Smooth muscle cell (in vitro differentiated cells): ENCODE measurements around the gene DEPDC4. TPM values are rescaled to one million over a fixed set of nuclear protein-coding genes. Genes with fewer than 3 reads are reported as not detected.

Experiments used
- DNase-seq: peaks from one replicate; lab custom pipeline; 2025; ENCODE audit not compliant: unreplicated experiment; lab: John Stamatoyannopoulos, UW
- H2AFZ ChIP-seq: fragments of 200-600 bp; sonication (generic); 2 replicates; pipeline ENCODE4 v1.6.0; 2016; ENCODE audit warnings: antibody characterized with exemption, low read depth, mild to moderate bottlenecking
- H3F3A ChIP-seq: fragments of 200-600 bp; sonication (generic); 2 replicates; pipeline ENCODE4 v1.6.0; 2017; ENCODE audit warnings: antibody characterized with exemption, low read depth
- H3K27ac ChIP-seq: fragments of 200-600 bp; sonication (generic); 2 replicates; pipeline ENCODE4 v1.5.1; 2016; ENCODE audit warnings: low read depth, mild to moderate bottlenecking
- H3K27me3 ChIP-seq: fragments of 200-600 bp; sonication (generic); 2 replicates; pipeline ENCODE4 v1.6.1; 2016; ENCODE audit warnings: low read depth, mild to moderate bottlenecking
- H3K36me3 ChIP-seq: fragments of 200-600 bp; sonication (generic); 2 replicates; pipeline ENCODE4 v1.5.1; 2016; ENCODE audit warnings: low read depth
- H3K4me1 ChIP-seq: fragments of 200-600 bp; sonication (generic); 2 replicates; pipeline ENCODE4 v1.5.1; 2016; ENCODE audit warnings: low read depth
- H3K4me2 ChIP-seq: fragments of 200-600 bp; sonication (generic); 2 replicates; pipeline ENCODE4 v1.6.0; 2016; ENCODE audit warnings: mild to moderate bottlenecking
- H3K4me3 ChIP-seq: fragments of 200-600 bp; sonication (generic); 2 replicates; pipeline ENCODE4 v1.5.1; 2016; ENCODE audit warnings: mild to moderate bottlenecking
- H3K79me2 ChIP-seq: fragments of 200-600 bp; sonication (generic); 2 replicates; pipeline ENCODE4 v1.6.0; 2016; ENCODE audit warnings: low read depth, mild to moderate bottlenecking
- H3K9ac ChIP-seq: fragments of 200-600 bp; sonication (generic); 2 replicates; pipeline ENCODE4 v1.6.0; 2016; ENCODE audit warnings: low read depth
- H3K9me3 ChIP-seq: fragments of 200-600 bp; sonication (generic); replicated peaks from 2 replicates; pipeline ENCODE4 v1.5.1; 2016; ENCODE audit warnings: low read depth
- H4K20me1 ChIP-seq: fragments of 200-600 bp; sonication (generic); 2 replicates; pipeline ENCODE4 v1.6.0; 2016; ENCODE audit warnings: low read depth
- WGBS: methylation state at CpG from one replicate; pipeline ENCODE4 v1.1.7; 2016; ENCODE audit warnings: low lambda C conversion rate; 5-methylcytosine and 5-hydroxymethylcytosine counted together
- polyA plus RNA-seq: library from polyadenylated mRNA; unstranded; fragments of >200 nt; fragmentation: Nextera tagmentation; extraction: Ambion mirVana; gene quantifications from 2 replicates; pipeline ENCODE4 v1.2.1, GENCODE V29; 2016
- total RNA-seq: library from RNA; depleted of rRNA; stranded (reverse); fragments of >200 nt; gene quantifications from 2 replicates; pipeline ENCODE4 v1.2.3, GENCODE V29; 2014
- TF ChIP-seq, protein P1 (sequence below): fragments of 200-600 bp; sonication (generic); IDR thresholded peaks from 2 replicates; pipeline ENCODE4 v1.5.1; 2017; ENCODE audit warnings: borderline replicate concordance, mild to moderate bottlenecking, antibody characterized with exemption; ENCODE audit not compliant: insufficient read depth, poor library complexity, severe bottlenecking

DEPDC4 gene
- total and polyA plus RNA-seq, 2 experiments from 2014 or later, result 0.49 to 13.5 TPM

DNA sequence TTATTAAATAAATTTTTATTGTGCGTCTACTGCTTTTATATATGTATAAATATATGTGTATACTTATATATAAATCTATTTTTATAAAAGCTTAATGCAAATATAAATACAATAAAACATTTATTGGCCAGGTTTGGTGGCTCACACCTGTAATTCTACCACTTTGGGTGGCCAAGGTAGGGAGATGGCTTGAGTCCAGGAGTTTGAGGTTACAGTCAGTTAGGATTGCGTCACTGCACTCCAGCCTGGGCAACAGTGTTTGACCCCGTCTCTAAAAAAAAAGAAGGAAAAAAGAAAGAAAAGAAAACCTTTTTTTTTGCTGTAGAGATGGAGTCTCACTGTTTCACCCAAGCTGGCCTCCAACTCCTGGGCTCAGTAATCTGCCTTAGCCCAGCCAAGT, 45.4 kb downstream of the DEPDC4 start:
- 91% methylated on average over 3 of the region's 3 CpGs for WGBS
- H3F3A ChIP-seq, result no peaks in the 10 kb centered on the region
- H3K4me1 ChIP-seq, result no peaks in the 10 kb centered on the region
- H3K4me3 ChIP-seq, result no peak overlapping the region
- no peak overlapping the region for H3K9ac ChIP-seq
- no peak for DNase-seq
- H3K36me3 ChIP-seq, result peaks cover 19% of the 10 kb centered on the region
- no peak overlapping the region for H2AFZ ChIP-seq
- H3K4me2 ChIP-seq, result no peak overlapping the region
- no peaks in the 10 kb centered on the region for H3K9me3 ChIP-seq
- H3K27ac ChIP-seq, result no peak overlapping the region
- H4K20me1 ChIP-seq, result no peaks in the 10 kb centered on the region
- no peaks in the 10 kb centered on the region for H3K79me2 ChIP-seq
- no peaks in the 10 kb centered on the region for H3K27me3 ChIP-seq
- TF ChIP-seq, protein P1, sequence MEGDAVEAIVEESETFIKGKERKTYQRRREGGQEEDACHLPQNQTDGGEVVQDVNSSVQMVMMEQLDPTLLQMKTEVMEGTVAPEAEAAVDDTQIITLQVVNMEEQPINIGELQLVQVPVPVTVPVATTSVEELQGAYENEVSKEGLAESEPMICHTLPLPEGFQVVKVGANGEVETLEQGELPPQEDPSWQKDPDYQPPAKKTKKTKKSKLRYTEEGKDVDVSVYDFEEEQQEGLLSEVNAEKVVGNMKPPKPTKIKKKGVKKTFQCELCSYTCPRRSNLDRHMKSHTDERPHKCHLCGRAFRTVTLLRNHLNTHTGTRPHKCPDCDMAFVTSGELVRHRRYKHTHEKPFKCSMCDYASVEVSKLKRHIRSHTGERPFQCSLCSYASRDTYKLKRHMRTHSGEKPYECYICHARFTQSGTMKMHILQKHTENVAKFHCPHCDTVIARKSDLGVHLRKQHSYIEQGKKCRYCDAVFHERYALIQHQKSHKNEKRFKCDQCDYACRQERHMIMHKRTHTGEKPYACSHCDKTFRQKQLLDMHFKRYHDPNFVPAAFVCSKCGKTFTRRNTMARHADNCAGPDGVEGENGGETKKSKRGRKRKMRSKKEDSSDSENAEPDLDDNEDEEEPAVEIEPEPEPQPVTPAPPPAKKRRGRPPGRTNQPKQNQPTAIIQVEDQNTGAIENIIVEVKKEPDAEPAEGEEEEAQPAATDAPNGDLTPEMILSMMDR, result no peak

DNA sequence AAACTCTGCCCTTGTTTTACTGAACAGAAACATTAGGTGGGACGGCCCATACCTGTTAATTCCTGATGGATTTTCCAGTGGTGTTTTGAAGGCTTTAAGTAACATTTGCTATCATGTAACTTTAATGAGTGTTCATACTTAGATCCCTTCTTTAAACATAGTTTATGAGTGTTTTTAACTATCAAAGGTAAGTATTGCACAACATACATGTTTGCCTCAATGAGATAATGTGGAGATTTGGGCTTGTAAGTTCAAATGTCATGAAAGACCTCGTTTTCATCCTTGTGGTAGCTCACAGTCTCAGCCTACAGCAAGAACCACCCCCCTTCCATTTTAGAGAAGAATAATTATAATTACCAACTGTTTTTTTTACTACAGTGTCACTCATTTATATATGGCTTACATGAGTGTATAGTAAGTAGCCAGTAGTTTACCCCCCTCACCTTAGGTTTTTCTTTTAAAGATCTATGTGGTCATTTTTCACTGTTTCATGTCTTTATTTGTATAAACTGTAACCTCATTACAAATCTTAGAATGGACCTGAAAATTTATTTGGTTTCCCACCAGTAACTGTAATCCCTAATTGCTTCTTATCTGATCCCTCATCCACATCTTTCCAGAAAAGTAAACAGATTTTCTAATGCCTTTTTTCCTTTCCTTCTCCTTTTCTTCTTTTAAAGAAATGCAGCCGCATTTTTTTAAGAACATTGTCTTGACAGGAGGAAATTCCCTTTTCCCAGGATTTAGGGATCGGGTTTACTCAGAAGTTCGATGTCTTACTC, 47.4 kb downstream of the DEPDC4 start:
- Histone ChIP-seq H3K9me3 (no peaks in the 10 kb centered on the region), H4K20me1 (no peaks in the 10 kb centered on the region), H3K27me3 (no peaks in the 10 kb centered on the region), H3K27ac (no peak overlapping the region), H3K36me3 (peaks cover 22% of the 10 kb centered on the region), H3K4me2 (no peak overlapping the region), H3K79me2 (no peaks in the 10 kb centered on the region), H2AFZ (no peak overlapping the region), H3F3A (no peaks in the 10 kb centered on the region), H3K9ac (no peak overlapping the region), H3K4me3 (no peak overlapping the region), H3K4me1 (no peaks in the 10 kb centered on the region)
- no peak for DNase-seq
- TF ChIP-seq, protein P1, result no peak
- 92% methylated on average over 5 of the region's 5 CpGs for WGBS

DNA sequence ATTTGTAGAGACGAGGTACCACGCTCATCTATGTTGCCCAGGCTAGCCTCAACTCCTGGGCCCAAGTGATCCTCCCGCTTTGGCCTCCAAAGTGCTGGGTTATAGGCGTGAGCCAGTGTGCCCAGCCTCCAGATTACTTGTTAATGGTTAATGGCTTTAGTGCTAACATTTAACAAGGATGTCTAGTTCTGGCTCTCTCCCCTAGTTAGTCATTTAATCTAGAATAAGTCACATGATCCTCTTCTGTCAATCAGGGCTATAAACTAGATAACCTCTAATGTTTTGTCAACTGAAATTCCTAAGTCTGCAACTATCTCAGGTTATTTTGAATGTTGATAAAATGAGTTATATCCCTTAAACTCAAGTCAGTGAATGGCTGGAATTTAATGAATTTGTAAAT, 50.5 kb downstream of the DEPDC4 start:
- TF ChIP-seq, protein P1, result no peak
- no peaks in the 10 kb centered on the region for H4K20me1 ChIP-seq
- H3K9me3 ChIP-seq, result no peaks in the 10 kb centered on the region
- H3K36me3 ChIP-seq, result peaks cover 22% of the 10 kb centered on the region
- H3K27ac ChIP-seq, result no peak overlapping the region
- H3K27me3 ChIP-seq, result no peaks in the 10 kb centered on the region
- no peak overlapping the region for H3K9ac ChIP-seq
- no peak overlapping the region for H2AFZ ChIP-seq
- DNase-seq, result no peak
- H3K4me3 ChIP-seq, result no peak overlapping the region
- H3K4me2 ChIP-seq, result no peak overlapping the region
- no peaks in the 10 kb centered on the region for H3K4me1 ChIP-seq
- 94% methylated on average over 4 of the region's 4 CpGs for WGBS
- no peaks in the 10 kb centered on the region for H3K79me2 ChIP-seq
- no peaks in the 10 kb centered on the region for H3F3A ChIP-seq

DNA sequence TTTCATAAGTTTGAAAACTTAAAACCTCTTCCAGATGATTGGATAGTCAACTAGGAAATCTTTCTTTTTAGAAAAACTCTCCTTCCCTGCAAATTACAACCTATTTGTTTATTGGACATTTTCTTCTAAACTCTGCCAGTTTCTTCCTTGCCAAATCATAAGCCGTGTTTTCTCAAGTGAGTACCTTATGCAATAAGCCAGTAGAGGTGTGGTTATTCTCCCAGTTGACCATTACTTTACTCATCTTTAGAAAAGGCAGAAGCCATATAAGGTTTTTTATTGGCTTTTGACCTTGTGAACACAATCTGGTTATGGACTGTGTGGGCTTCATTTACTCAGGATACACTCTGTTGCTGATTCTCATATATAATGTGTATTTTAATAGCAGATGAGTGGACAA, 51.7 kb downstream of the DEPDC4 start:
- no peaks in the 10 kb centered on the region for H4K20me1 ChIP-seq

More for the DNA sequence above, 51.7 kb downstream of the DEPDC4 start:
- no peak for DNase-seq
- H3K4me1 ChIP-seq, result no peaks in the 10 kb centered on the region
- no peak overlapping the region for H3K4me2 ChIP-seq
- no peak overlapping the region for H3K4me3 ChIP-seq
- H3K36me3 ChIP-seq, result peaks cover 20% of the 10 kb centered on the region
- TF ChIP-seq, protein P1, result no peak
- no peak overlapping the region for H2AFZ ChIP-seq
- H3K9me3 ChIP-seq, result no peaks in the 10 kb centered on the region
- no peak overlapping the region for H3K27ac ChIP-seq
- no peaks in the 10 kb centered on the region for H3K79me2 ChIP-seq
- WGBS, result 90% methylated on average over 1 of the region's 1 CpG
- no peak overlapping the region for H3K9ac ChIP-seq
- H3K27me3 ChIP-seq, result no peaks in the 10 kb centered on the region
- H3F3A ChIP-seq, result no peaks in the 10 kb centered on the region
